CD14-positive monocyte (primary cell): ENCODE data around the gene FLOT2. TPM values are rescaled to one million over a fixed set of nuclear protein-coding genes. Genes with fewer than 3 reads are reported as not detected.

ENCODE experiments used
- DNase-seq, 3 donors: peaks; one replicate each; pipeline ENCODE4 v3.0.0-alpha.2; 2011 to 2022
- H2AFZ ChIP-seq: 2 replicates; pipeline ENCODE4 v1.6.0; 2012; ENCODE audit warnings: mild to moderate bottlenecking, low read depth, low read length, inconsistent platforms; ENCODE audit not compliant: insufficient read depth, poor library complexity, severe bottlenecking
- H3K27ac ChIP-seq, 2 donors: 1 replicate in 1 of 2; 2 replicates in 1 of 2; pipeline ENCODE4 v1.5.1; 2012 to 2013; ENCODE audit warnings: low read length in 2 of 2, control low read depth in 1 of 2, inconsistent platforms in 1 of 2, low read depth in 1 of 2, mild to moderate bottlenecking in 1 of 2
- H3K27me3 ChIP-seq, 2 donors: one replicate each; pipeline versions ENCODE4 v1.6.0 to v1.6.1; 2011 to 2013; ENCODE audit warnings: low read length in 2 of 2; ENCODE audit not compliant: control insufficient read depth in 2 of 2, insufficient read depth in 2 of 2
- H3K36me3 ChIP-seq, 2 donors: replicated peaks in 1 of 2; 1 replicate in 1 of 2; 2 replicates in 1 of 2; pipeline versions ENCODE4 v1.5.1 to v1.6.1; 2012 to 2013; ENCODE audit warnings: low read length in 2 of 2, control low read depth in 1 of 2, inconsistent platforms in 1 of 2, mild to moderate bottlenecking in 1 of 2; ENCODE audit not compliant: insufficient read depth in 2 of 2, control insufficient read depth in 1 of 2
- H3K4me1 ChIP-seq, 2 donors: 1 replicate in 1 of 2; 2 replicates in 1 of 2; pipeline versions ENCODE4 v1.5.1 to v1.6.1; 2012 to 2013; ENCODE audit warnings: low read length in 2 of 2, control low read depth in 1 of 2, inconsistent platforms in 1 of 2, mild to moderate bottlenecking in 1 of 2, moderate library complexity in 1 of 2; ENCODE audit not compliant: insufficient read depth in 2 of 2, control insufficient read depth in 1 of 2
- H3K4me2 ChIP-seq: replicated peaks from 2 replicates; pipeline ENCODE3; 2012; ENCODE audit warnings: low read length, moderate library complexity, mild to moderate bottlenecking; ENCODE audit not compliant: poor library complexity, severe bottlenecking; ENCODE audit errors: extremely low read depth
- H3K4me3 ChIP-seq, 3 experiments: fragments of 200-600 bp in 1 of 3; sonication (generic) in 1 of 3; replicated peaks in 1 of 3; 1 replicate in 2 of 3; 2 replicates in 1 of 3; pipeline ENCODE4 v1.5.1; 2011 to 2013; ENCODE audit warnings: low read length in 3 of 3, mild to moderate bottlenecking in 3 of 3, control low read depth in 2 of 3, low read depth in 2 of 3, inconsistent platforms in 1 of 3, moderate library complexity in 1 of 3
- H3K79me2 ChIP-seq: 2 replicates; pipeline ENCODE4 v1.6.0; 2012; ENCODE audit warnings: mild to moderate bottlenecking, control low read depth, inconsistent platforms, low read length, moderate library complexity; ENCODE audit not compliant: insufficient read depth
- H3K9ac ChIP-seq: 2 replicates; pipeline ENCODE4 v1.6.0; 2017; ENCODE audit warnings: low read length, mild to moderate bottlenecking; ENCODE audit not compliant: insufficient read depth, poor library complexity, severe bottlenecking
- H3K9me3 ChIP-seq, 2 donors: replicated peaks in 1 of 2; 1 replicate in 1 of 2; 2 replicates in 1 of 2; pipeline versions ENCODE4 v1.5.1 to v1.6.1; 2012 to 2013; ENCODE audit warnings: low read length in 2 of 2, control low read depth in 1 of 2; ENCODE audit not compliant: control insufficient read depth in 1 of 2, insufficient read depth in 1 of 2
- H4K20me1 ChIP-seq: 2 replicates; pipeline ENCODE4 v1.6.0; 2012; ENCODE audit warnings: mild to moderate bottlenecking, low read length, control low read depth, moderate library complexity; ENCODE audit not compliant: insufficient read depth
- H3K27ac Mint-ChIP-seq, 7 donors: one replicate each; pipeline ENCODE4 v1.8.0; 2020; ENCODE audit warnings: mild to moderate bottlenecking in 7 of 7, mixed read lengths in 7 of 7, moderate library complexity in 6 of 7, inconsistent platforms in 2 of 7
- H3K27me3 Mint-ChIP-seq, 3 donors: one replicate each; pipeline ENCODE4 v1.8.0; 2021 to 2022; ENCODE audit warnings: low read depth in 3 of 3, mild to moderate bottlenecking in 3 of 3, mixed read lengths in 3 of 3, moderate library complexity in 3 of 3, inconsistent platforms in 1 of 3
- H3K36me3 Mint-ChIP-seq, 2 donors: one replicate each; pipeline ENCODE4 v1.8.0; 2020; ENCODE audit warnings: mixed read lengths in 2 of 2, inconsistent platforms in 1 of 2, mild to moderate bottlenecking in 1 of 2
- H3K4me1 Mint-ChIP-seq: one replicate; pipeline ENCODE4 v1.8.0; 2020; ENCODE audit warnings: mild to moderate bottlenecking, mixed read lengths
- H3K4me3 Mint-ChIP-seq, 2 donors: one replicate each; pipeline ENCODE4 v1.8.0; 2020; ENCODE audit warnings: mild to moderate bottlenecking in 2 of 2, mixed read lengths in 2 of 2, moderate library complexity in 1 of 2
- H3K9me3 Mint-ChIP-seq, 7 donors: one replicate each; pipeline ENCODE4 v1.8.0; 2020 to 2022; ENCODE audit warnings: mixed read lengths in 7 of 7, mild to moderate bottlenecking in 6 of 7, moderate library complexity in 6 of 7, inconsistent platforms in 2 of 7
- WGBS: methylation state at CpG from one replicate; pipeline ENCODE4 v1.1.5; 2013; ENCODE audit warnings: missing lambda C conversion rate; ENCODE audit not compliant: insufficient coverage; 5-methylcytosine and 5-hydroxymethylcytosine counted together
- intact Hi-C, 2 donors: fragments of 100-400 bp; cut with micrococcal nuclease; formaldehyde crosslinking; loops; one replicate each; pipeline versions ENCODE4 v1.15.0 to v1.15.1; 2023
- polyA plus RNA-seq, 3 donors: library from polyadenylated mRNA; depleted of rRNA in 1 of 3; unstranded in 2 of 3; stranded (reverse) in 1 of 3; fragments of 300-500 nt in 2 of 3; fragments of >200 nt in 1 of 3; fragmentation: Illumina TruSeq in 2 of 3; gene quantifications; 1 replicate in 2 of 3; 2 replicates in 1 of 3; pipeline ENCODE4 v1.2.3, GENCODE V29; 2012 to 2021
- TF ChIP-seq, protein P1 (sequence below): fragments of 200-600 bp; IDR thresholded peaks from one replicate; pipeline ENCODE4 v1.8.0; 2022; ENCODE audit warnings: antibody characterized with exemption, mild to moderate bottlenecking

The FLOT2 gene
- polyA plus RNA-seq, 3 donors = 138 to 271 (median 244) TPM

GRCh38 chr17:28867276-28867675 lies 30.3 kb downstream of the FLOT2 start:
- no peak overlapping the region for H3K9ac ChIP-seq
- Mint-ChIP-seq H3K27me3 (peaks cover 0 to 3% (median 2%) of the 10 kb centered on the region in 3 donors), H3K9me3 (no peaks in the 10 kb centered on the region), H3K4me1 (peaks cover 10% of the 10 kb centered on the region), H3K4me3 (no peak overlapping the region), H3K27ac (no peak overlapping the region), H3K36me3 (no peaks in the 10 kb centered on the region)
- H3K27me3 ChIP-seq = no peaks in the 10 kb centered on the region
- 80% methylated on average over 1 of the region's 7 CpGs for WGBS
- no peak for DNase-seq
- no peaks in the 10 kb centered on the region for H3K36me3 ChIP-seq
- peaks cover 3 to 9% of the 10 kb centered on the region in 2 donors for H3K4me1 ChIP-seq
- H3K79me2 ChIP-seq = no peaks in the 10 kb centered on the region
- no peaks in the 10 kb centered on the region for H3K9me3 ChIP-seq
- no peak overlapping the region for H3K27ac ChIP-seq
- H3K4me2 ChIP-seq = no peak overlapping the region
- no peak overlapping the region for H2AFZ ChIP-seq
- intact Hi-C loops = no loop called here
- no peak overlapping the region for H3K4me3 ChIP-seq
- no peaks in the 10 kb centered on the region for H4K20me1 ChIP-seq
- TF ChIP-seq, protein P1, sequence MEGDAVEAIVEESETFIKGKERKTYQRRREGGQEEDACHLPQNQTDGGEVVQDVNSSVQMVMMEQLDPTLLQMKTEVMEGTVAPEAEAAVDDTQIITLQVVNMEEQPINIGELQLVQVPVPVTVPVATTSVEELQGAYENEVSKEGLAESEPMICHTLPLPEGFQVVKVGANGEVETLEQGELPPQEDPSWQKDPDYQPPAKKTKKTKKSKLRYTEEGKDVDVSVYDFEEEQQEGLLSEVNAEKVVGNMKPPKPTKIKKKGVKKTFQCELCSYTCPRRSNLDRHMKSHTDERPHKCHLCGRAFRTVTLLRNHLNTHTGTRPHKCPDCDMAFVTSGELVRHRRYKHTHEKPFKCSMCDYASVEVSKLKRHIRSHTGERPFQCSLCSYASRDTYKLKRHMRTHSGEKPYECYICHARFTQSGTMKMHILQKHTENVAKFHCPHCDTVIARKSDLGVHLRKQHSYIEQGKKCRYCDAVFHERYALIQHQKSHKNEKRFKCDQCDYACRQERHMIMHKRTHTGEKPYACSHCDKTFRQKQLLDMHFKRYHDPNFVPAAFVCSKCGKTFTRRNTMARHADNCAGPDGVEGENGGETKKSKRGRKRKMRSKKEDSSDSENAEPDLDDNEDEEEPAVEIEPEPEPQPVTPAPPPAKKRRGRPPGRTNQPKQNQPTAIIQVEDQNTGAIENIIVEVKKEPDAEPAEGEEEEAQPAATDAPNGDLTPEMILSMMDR = no peak

DNA sequence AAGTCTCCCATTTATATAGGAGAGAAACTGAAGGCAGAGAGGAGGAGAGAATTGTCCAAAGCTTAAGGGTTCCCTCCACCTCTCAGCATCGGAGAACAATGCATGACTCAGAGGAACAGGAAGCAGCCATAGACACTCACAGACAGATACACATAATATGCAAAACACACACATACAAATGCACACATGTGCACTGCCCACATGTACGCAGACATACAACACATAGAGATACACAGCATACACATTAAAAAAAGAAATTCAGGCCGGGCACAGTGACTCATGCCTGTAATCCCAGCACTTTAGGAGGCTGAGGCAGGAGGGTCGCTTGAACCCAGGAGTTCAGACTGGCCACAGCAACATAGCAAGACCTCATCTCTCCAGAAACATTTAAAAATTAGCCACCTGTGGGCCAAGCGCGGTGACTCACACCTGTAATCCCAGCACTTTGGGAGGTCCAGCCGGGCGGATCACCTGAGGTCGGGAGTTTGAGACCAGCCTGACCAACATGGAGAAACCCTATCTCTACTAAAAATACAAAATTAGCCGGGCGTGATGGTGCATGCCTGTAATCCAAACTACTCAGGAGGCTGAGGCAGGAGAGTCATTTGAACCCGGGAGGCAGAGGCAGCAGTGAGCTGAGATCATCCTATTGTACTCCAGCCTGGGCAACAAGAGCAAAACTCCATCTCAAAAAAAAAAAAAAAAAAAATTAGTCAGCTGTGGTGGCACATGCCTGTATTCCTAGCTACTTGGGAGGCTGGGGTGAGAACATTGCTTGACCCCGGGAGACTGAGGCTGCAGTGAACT lies 31.4 kb downstream of the FLOT2 start:
- no peak overlapping the region for H3K9ac ChIP-seq
- peak overlapping the region; percentile 62 for H2AFZ ChIP-seq
- no peak overlapping the region for H3K4me3 ChIP-seq
- H3K27ac Mint-ChIP-seq = peak overlapping the region in 1 of 7 donors; percentile 21
- peaks cover 0 to 7% of the 10 kb centered on the region in 2 donors for H3K36me3 Mint-ChIP-seq
- 84% methylated on average over 9 of the region's 13 CpGs for WGBS
- H3K9me3 Mint-ChIP-seq = no peaks in the 10 kb centered on the region
- no peaks in the 10 kb centered on the region for H4K20me1 ChIP-seq
- H3K4me1 ChIP-seq = peaks cover 3 to 9% of the 10 kb centered on the region in 2 donors
- intact Hi-C loops = no loop called here
- no peaks in the 10 kb centered on the region for H3K9me3 ChIP-seq
- H3K27ac ChIP-seq = no peak overlapping the region
- peaks cover 0 to 3% (median 2%) of the 10 kb centered on the region in 3 donors for H3K27me3 Mint-ChIP-seq
- H3K27me3 ChIP-seq = no peaks in the 10 kb centered on the region
- H3K79me2 ChIP-seq = no peaks in the 10 kb centered on the region
- peak overlapping the region in 1 of 2 donors; percentile 17 for H3K4me3 Mint-ChIP-seq
- H3K4me1 Mint-ChIP-seq = peaks cover 10% of the 10 kb centered on the region
- H3K4me2 ChIP-seq = no peak overlapping the region
- peak; percentile 23 to 34 (median 29) for DNase-seq
- H3K36me3 ChIP-seq = peaks cover 2 to 5% of the 10 kb centered on the region in 2 donors
- TF ChIP-seq, protein P1 = no peak
